C4-2B (cell line): ENCODE data around the gene ADAP2.

Experiments used
- ZFX ChIP-seq: fragments of 450-650 bp; IDR thresholded peaks from 2 replicates; pipeline ENCODE4 v1.6.1; 2017
- TF ChIP-seq, protein P1 (sequence below): fragments of 450-650 bp; conservative IDR thresholded peaks from 2 replicates; pipeline ENCODE4 v1.5.1; 2017; ENCODE audit warnings: mild to moderate bottlenecking

DNA sequence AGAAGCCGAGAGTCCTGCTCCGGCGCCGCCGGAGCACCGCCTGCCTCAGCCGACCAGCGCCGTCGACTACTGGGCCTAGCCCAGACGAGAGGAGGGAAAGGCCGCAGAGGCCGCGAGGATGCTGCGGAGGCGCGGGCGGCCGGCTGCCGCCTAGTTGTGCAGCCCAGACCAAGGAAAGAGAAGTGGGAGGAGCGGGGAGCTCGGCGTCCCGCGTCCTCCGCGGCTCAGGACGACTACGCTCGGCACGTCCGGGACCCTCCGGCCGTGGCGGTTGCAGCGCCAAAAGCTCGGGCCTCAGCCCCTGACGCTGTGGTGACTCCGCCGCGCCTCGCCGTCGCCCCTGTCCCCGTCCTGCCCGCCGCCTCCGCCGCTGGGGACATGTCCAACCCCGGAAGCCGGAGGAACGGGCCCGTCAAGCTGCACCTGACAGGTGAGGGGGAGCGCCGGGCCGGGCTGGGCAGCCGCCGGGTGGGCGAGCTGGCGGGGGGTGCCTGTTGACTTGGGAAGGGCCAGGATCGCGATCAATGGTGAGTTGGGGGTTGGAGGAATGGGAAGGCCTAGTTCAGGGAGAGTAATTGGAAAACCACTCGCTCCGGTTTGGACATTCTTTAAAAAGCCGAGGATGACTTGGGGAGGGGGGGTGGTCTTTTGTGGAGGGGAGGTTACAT is 86.8 kb downstream of the ADAP2 start:
- TF ChIP-seq, protein P1, sequence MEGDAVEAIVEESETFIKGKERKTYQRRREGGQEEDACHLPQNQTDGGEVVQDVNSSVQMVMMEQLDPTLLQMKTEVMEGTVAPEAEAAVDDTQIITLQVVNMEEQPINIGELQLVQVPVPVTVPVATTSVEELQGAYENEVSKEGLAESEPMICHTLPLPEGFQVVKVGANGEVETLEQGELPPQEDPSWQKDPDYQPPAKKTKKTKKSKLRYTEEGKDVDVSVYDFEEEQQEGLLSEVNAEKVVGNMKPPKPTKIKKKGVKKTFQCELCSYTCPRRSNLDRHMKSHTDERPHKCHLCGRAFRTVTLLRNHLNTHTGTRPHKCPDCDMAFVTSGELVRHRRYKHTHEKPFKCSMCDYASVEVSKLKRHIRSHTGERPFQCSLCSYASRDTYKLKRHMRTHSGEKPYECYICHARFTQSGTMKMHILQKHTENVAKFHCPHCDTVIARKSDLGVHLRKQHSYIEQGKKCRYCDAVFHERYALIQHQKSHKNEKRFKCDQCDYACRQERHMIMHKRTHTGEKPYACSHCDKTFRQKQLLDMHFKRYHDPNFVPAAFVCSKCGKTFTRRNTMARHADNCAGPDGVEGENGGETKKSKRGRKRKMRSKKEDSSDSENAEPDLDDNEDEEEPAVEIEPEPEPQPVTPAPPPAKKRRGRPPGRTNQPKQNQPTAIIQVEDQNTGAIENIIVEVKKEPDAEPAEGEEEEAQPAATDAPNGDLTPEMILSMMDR: no peak
- no peak for TF ChIP-seq ZFX
